ENCODE measurements around the gene VPS8.

The VPS8 gene

GRCh38 chr3:185028121-185028520 lies 216.2 kb downstream of the VPS8 start:
- ATAC-seq = no peak
- TF ChIP-seq PATZ1 (CRISPR knock-in tag; IDR thresholded peaks at IDR 0.05; ENCODE audit: borderline replicate concordance) = no peak
- TF ChIP-seq PPARA (CRISPR knock-in tag; IDR thresholded peaks at IDR 0.05; ENCODE audit: borderline replicate concordance) = no peak
- no peak for TF ChIP-seq TCF4 (CRISPR knock-in tag; IDR thresholded peaks at IDR 0.05; ENCODE audit: borderline replicate concordance)
- no peak for TF ChIP-seq ZFP3 (CRISPR knock-in tag; IDR thresholded peaks at IDR 0.05)
- TF ChIP-seq ESRRG (CRISPR knock-in tag; IDR thresholded peaks at IDR 0.05) = no peak
- no peak for TF ChIP-seq GLIS3 (CRISPR knock-in tag; IDR thresholded peaks at IDR 0.05)
- no peak for TF ChIP-seq ARNTL (CRISPR knock-in tag; IDR thresholded peaks at IDR 0.05; ENCODE audit: borderline replicate concordance, low read depth)
- TF ChIP-seq ISL1 (CRISPR knock-in tag; IDR thresholded peaks at IDR 0.05) = no peak
- TF ChIP-seq BACH2 (CRISPR knock-in tag; IDR thresholded peaks at IDR 0.05; ENCODE audit: borderline replicate concordance) = no peak
- no peak for TF ChIP-seq TSHZ2 (CRISPR knock-in tag; IDR thresholded peaks at IDR 0.05)

GRCh38 chr3:185029086-185029485 lies 217.1 kb downstream of the VPS8 start:
- ATAC-seq = no peak
- TF ChIP-seq ESRRG (CRISPR knock-in tag; IDR thresholded peaks at IDR 0.05) (no peak), ZFP3 (CRISPR knock-in tag; IDR thresholded peaks at IDR 0.05) (no peak), BACH2 (CRISPR knock-in tag; IDR thresholded peaks at IDR 0.05; ENCODE audit: borderline replicate concordance) (no peak), CSDC2 (CRISPR knock-in tag; IDR thresholded peaks at IDR 0.05) (no peak)

- TF ChIP-seq RARB (CRISPR knock-in tag; IDR thresholded peaks at IDR 0.05) (no peak), ZFP3 (CRISPR knock-in tag; IDR thresholded peaks at IDR 0.05) (no peak), ISL1 (CRISPR knock-in tag; IDR thresholded peaks at IDR 0.05) (no peak), ZC3H10 (CRISPR knock-in tag; IDR thresholded peaks at IDR 0.05) (no peak), BACH2 (CRISPR knock-in tag; IDR thresholded peaks at IDR 0.05; ENCODE audit: borderline replicate concordance) (no peak), PPARA (CRISPR knock-in tag; IDR thresholded peaks at IDR 0.05; ENCODE audit: borderline replicate concordance) (no peak), ZNF8 (CRISPR knock-in tag; IDR thresholded peaks at IDR 0.05) (no peak), CREB5 (CRISPR knock-in tag; IDR thresholded peaks at IDR 0.05; ENCODE audit: low read depth) (no peak), ARNTL (CRISPR knock-in tag; IDR thresholded peaks at IDR 0.05; ENCODE audit: borderline replicate concordance, low read depth) (no peak), ZNF565 (CRISPR knock-in tag; conservative IDR thresholded peaks at IDR 0.05; ENCODE audit: low read depth) (no peak), ZNF70 (CRISPR knock-in tag; IDR thresholded peaks at IDR 0.05) (no peak), POU6F1 (CRISPR knock-in tag; IDR thresholded peaks at IDR 0.05; ENCODE audit: borderline replicate concordance, low read depth) (no peak), OSR1 (CRISPR knock-in tag; IDR thresholded peaks at IDR 0.05) (no peak), ZFP30 (CRISPR knock-in tag; IDR thresholded peaks at IDR 0.05) (no peak)
- no peak for ATAC-seq
Observed at GRCh38 chr3:185030399-185030798, 218.4 kb downstream of the VPS8 start.

- no peak for TF ChIP-seq CSDC2 (CRISPR knock-in tag; IDR thresholded peaks at IDR 0.05)
- TF ChIP-seq PATZ1 (CRISPR knock-in tag; IDR thresholded peaks at IDR 0.05; ENCODE audit: borderline replicate concordance) = no peak
- no peak for TF ChIP-seq GLIS3 (CRISPR knock-in tag; IDR thresholded peaks at IDR 0.05)
- TF ChIP-seq TOX (CRISPR knock-in tag; IDR thresholded peaks at IDR 0.05; ENCODE audit: borderline replicate concordance) = no peak
- TF ChIP-seq ZNF70 (CRISPR knock-in tag; IDR thresholded peaks at IDR 0.05) = no peak
- TF ChIP-seq CSRNP3 (CRISPR knock-in tag; IDR thresholded peaks at IDR 0.05) = no peak
- no peak for TF ChIP-seq TCF4 (CRISPR knock-in tag; IDR thresholded peaks at IDR 0.05; ENCODE audit: borderline replicate concordance)
- TF ChIP-seq ARNTL (CRISPR knock-in tag; IDR thresholded peaks at IDR 0.05; ENCODE audit: borderline replicate concordance, low read depth) = no peak
- TF ChIP-seq CREB5 (CRISPR knock-in tag; IDR thresholded peaks at IDR 0.05; ENCODE audit: low read depth) = no peak
- no peak for TF ChIP-seq ZNF565 (CRISPR knock-in tag; conservative IDR thresholded peaks at IDR 0.05; ENCODE audit: low read depth)
- TF ChIP-seq ZFP3 (CRISPR knock-in tag; IDR thresholded peaks at IDR 0.05) = no peak
- no peak for TF ChIP-seq ESRRG (CRISPR knock-in tag; IDR thresholded peaks at IDR 0.05)
- TF ChIP-seq BACH2 (CRISPR knock-in tag; IDR thresholded peaks at IDR 0.05; ENCODE audit: borderline replicate concordance) = no peak
- no peak for TF ChIP-seq ZC3H10 (CRISPR knock-in tag; IDR thresholded peaks at IDR 0.05)
- TF ChIP-seq ZNF8 (CRISPR knock-in tag; IDR thresholded peaks at IDR 0.05) = no peak
- TF ChIP-seq OSR1 (CRISPR knock-in tag; IDR thresholded peaks at IDR 0.05) = no peak
- TF ChIP-seq PPARA (CRISPR knock-in tag; IDR thresholded peaks at IDR 0.05; ENCODE audit: borderline replicate concordance) = no peak
- ATAC-seq = no peak
Observed at GRCh38 chr3:185030951-185031350, 219.0 kb downstream of the VPS8 start.
